Skeletal muscle cell (primary cell): Measurements from ENCODE around the gene SPSB1.

Source experiments
- DNase-seq: peaks from one replicate; pipeline ENCODE4 v3.0.0-alpha.2; 2010; ENCODE audit warnings: low read depth
- H3K4me3 ChIP-seq: 2 replicates; pipeline ENCODE4 v1.5.1; 2011; ENCODE audit warnings: low read depth, mild to moderate bottlenecking, control low read depth, low read length, moderate library complexity

The SPSB1 gene

DNA sequence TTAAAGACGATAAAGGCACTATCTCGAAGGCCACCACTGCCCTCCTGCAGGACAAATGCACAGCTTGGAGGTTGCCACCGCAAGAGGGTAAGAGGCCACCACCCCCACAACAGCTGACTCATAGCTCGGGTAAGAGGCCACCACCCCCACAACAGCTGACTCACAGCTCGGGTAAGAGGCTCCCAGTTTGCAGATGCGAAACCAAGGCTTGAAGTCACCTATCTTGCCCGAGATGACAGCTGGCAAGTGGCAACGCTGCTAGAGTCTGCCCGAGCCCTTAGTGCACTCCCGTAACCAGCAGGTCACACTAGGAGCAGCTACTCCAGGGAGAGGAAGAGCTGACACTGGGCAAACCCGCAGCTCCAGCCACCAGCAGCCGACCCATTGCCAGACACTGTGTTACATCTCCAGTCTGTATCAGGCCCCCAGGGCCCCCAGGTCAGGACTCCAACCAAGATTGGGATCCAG is 17.1 kb upstream of the SPSB1 start:
- no peak overlapping the region for H3K4me3 ChIP-seq
- DNase-seq = peak; percentile 68

DNA sequence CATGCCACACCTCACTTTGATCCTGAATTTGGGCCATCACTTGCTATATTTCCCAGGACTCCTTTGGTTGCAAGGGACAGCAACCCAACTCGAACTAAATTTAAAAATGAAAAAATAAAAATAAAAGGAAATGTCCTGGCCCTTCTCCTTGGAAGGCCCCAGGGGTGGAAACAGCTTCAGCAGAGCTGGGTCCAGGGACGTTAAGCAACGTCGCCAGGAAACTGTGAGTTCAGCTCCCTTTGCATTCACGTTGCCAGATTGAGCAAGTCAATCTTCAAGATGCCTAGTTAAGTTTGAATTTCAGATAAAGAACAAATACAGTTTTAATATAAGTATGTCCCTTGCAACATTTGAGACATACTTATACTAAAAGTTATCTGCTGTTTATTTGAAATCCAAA is 14.6 kb upstream of the SPSB1 start:
- H3K4me3 ChIP-seq = no peak overlapping the region
- no peak for DNase-seq

DNA sequence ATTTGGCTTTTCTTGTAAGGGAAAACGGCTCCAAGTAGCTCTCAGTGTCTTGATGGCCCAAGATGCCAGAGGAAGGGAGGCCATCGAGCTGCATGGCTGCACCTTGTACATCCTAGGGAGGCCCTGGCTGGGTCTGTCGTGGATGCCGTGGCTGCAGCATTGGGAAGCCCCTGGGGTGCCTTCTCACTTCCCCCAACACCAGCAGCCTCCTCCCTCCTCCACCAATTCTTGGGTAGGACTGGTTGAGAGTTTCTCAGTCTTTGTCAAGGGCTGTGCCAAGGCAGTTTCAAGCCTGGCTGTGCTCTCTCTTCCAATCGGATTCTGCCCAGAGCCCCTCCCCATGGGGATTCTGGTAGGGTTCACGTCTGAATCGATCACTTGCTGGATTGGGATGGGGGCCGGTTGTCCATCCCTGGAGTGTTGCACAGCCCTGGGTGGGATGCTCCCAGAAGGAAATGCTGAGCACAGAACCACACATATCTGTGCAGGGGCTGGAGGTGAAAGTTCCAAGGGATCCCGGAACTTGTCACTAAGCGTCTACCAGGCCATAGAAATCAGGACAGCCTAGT is 14.0 kb upstream of the SPSB1 start:
- H3K4me3 ChIP-seq = no peak overlapping the region
- no peak for DNase-seq

DNA sequence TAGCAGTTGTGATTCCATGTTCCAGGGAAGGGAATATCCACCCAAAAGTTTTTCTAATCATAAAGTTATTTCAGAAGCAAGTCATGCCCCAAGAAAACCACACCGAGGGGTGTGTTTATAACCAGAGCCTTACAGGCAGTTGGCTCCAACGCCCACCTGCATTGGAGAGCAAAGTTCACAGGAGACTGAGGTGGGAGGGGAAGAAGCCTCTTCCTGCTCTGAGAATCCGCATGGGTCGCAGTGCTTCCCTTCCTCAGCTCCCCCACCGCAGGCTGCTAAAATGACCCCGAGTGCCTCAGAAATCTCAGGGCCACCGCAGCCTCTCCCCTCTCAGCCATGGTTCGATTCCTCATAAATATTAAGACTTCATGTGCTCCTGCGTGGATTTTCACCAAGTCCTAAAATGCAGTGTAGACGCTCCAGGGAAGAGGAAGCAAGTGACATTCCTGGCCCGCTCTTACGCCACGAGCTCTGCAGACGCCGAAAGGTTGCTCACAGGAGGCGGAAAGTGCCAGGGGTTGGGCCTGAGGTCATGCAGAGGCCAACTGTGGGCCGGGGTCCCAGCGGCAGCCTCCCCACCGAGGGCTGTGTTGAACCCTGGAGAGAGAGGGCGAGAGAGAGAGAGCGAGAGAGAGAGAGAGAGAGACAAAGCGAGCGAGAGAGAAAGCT is 13.4 kb upstream of the SPSB1 start:
- no peak for DNase-seq
- no peak overlapping the region for H3K4me3 ChIP-seq

DNA sequence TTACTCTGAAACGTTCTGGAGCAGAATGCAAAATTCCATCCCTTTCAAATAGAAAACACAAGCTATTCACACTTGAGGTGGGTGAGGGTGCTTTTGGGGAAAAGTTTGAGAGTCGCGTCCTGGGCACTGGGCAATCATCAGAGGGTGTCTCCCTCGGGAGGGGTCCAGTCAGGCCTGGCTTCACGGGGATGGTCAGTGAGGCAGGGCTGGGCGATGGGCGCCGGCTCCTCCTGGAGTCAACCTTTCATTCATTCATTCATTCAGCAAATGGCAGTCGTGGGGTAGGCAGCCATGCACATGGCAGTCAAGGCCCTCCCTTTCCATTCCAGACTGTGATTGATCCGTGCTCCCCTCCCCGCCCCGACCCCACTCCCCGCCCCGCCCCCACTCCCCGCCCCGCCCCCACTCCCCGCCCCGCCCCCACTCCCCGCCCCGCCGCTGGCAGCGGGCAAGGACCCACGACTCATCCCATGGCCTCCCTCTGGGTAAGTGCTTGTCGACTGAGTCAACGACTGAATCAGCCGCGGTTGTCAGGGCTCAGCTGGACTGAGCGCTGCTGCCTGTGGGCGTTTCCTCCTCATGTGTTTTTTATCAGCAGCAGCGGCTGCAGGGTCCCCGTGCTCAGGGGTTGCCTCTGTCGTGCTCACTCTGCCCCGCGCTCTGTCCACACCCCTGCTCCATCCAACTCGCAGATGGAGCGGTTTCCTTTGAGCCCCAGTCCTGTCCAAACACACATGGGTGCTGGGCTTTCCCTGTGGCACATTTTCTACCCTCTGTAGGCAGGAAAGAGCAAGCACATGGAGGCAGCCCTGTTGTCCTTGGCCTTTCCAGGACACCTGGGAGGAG is 12.5 kb upstream of the SPSB1 start:
- H3K4me3 ChIP-seq = no peak overlapping the region
- peak; percentile 85 for DNase-seq

DNA sequence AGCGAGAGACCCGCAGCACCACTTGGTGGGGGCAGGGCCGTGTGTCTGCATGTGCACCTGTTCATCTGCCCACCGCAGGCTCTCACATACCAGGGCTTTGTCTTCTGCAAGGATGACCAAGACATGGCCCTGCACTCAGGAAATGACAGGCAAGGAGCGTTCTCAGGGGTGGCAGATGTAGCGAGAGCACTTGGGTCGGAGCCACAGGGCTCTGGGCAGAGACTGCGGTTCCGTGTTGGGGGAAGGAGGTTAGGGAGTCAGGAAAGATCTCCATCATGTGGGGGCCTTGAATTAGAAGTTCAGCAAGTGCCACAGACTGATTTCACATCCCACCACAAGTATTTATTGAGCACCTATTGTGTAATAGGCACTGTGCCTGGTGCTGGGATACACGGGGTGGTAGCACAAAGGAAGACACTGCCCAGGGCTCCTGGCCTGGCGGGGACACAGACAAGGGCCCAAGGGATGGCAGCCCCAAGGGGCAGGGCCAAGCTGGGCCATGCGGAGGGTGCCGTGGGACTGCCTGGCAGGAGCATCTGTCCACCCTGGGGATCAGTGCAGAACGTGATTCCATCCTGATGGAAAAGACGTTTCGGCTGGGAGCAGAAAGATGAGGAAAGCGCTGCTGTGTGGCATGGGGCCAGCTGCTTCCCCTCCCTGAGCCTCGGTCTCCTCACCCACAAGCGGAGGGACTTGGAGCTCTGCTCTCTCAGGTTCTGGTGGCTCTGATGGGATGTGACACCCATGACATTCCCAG is 11.4 kb upstream of the SPSB1 start:
- no peak overlapping the region for H3K4me3 ChIP-seq
- DNase-seq = no peak

DNA sequence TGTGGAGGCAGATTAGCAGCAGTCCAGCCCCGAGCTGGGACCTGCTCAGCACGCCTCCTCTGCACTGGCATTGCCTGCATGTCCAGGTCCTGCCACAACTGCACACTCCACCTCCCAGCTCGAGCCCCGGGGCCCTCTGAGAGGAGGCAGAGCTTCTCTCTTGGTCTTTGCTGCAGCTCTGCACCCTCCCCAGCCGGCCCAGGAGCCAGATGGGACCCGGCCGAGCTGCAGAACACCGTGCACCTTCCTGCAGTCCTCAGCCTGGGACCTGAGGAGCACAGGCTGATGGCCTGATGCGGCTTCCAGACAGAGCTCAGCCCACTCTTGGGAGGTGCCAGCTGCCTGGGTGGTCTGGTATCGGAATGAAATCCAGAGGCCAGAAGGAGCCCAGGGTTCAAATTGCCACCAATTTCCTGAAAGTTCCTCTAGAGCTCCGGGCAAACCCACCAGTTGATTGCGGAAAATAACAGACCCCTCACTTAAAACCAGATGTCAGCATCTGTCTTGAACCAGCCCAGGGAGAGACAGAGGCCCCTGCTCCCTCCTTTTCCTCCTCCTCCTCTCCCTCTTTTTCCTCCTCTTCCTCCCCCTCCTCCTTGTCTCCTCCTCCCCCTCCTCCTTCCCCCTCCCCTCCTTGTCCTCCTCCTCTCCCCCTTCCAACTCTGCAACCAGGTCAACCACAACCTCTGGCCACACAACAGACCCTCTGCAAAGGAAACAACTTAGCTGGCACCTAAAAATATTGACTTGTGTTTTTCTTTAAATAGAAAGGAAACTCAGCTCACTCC is 10.6 kb upstream of the SPSB1 start:
- DNase-seq = no peak
- no peak overlapping the region for H3K4me3 ChIP-seq

DNA sequence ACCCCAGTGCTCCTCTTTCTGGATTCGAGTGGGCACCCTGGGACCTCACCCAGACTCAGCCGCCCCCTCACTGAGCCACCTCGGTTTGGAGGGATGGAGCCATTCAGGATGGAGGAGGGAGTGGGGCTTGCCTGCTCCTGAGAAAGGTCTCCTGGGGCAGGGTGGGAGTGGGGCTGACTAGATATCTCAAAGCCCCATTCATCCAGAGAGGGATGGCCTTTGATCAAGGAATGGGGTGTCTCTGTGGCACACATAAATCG is 10.1 kb upstream of the SPSB1 start:
- H3K4me3 ChIP-seq = no peak overlapping the region
- no peak for DNase-seq

DNA sequence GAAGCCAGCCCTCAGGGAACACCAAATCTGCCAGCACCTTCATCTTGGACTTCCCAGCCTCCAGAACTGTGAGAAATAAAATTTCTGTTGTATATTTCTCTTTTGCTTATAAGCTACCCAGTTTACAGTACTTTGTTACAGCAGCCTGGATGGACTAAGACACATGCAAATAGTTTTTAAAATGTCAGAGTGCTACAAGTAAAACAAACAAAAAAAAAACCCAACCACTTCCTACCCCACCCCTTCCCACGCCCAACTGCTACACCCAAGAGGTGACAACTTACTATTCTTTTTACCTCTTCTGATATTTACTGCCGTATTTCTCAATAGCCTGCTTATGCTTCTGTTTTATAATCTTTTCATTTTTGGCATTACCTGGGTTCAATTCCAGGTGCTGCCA is 8.6 kb upstream of the SPSB1 start:
- no peak for DNase-seq

DNA sequence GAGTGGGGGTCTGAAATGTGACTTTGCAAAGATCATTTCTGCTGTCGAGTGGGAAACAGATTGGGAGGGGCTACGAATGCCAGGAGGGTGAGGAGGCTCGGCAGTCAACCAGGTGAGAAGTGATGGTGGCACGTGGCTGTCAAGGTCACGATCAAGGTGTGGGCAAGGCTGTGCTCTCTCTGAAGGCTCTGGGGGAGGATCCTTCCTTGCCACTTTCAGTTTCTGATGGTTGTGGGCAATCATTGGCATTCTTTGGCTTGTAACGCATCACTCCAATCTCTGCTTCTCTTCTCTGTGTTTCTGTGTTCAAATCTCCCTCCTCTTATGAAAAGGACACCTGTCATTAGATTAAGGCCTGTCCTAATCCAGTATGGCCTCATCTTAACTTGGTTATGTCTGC is 6.1 kb upstream of the SPSB1 start:
- no peak for DNase-seq
- H3K4me3 ChIP-seq = no peak overlapping the region

More for the DNA sequence above, 8.6 kb upstream of the SPSB1 start:
- H3K4me3 ChIP-seq = no peak overlapping the region

DNA sequence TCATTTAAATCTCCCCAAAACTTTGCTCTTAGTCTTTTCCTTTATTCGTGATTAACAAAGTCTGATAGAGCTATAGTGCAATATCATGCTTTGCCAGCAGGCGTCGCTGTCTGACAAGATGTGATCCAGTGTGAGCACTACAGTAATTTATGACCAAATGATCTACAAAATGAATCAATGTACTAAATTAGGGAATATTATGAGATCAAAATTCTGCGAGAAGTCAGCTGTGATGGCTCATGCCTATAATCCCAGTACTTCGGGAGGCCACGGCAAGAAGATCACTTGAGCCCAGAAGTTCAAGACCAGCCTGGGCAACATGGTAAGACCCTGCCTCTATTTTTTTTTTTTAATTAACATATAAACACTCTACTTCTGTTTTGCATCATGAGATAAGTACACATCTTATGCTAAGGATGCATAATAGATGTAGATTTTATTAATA is 3.6 kb upstream of the SPSB1 start:
- DNase-seq = no peak

DNA sequence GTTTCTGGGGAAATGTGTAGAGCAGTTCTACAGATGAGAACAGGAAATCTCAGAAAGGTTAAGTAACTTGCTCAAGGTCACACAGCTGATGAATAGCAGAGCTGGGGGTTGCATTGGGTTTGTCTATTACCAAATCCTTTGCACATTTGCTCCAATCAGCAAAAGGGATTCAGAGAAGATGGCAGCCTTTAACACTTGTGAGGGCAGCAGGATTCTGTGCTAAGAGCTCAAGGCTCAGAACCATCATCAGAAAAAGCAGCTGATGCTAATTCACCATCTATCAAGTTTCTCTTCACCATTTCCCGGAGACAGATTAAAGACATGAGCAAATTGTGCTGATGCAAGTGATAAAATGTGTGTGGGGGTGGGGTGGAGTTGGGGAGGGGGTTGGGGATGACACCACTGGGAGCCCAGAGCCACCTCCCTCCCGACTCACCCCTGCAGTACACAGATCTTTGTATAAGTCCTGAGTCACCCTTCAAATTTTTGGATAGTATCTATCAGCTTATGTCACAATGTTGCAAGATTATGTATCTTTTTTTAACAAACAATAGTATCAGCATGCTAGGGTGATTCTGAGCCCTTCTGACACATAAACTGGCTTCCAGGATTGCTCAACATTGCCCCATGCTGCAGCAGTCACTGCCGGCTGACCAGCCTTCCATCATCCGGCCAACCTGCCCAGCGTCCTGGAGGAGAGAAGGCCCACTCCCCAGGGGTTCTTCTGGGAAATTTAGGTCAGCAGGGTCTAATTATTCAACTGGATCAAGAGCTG is 2.8 kb upstream of the SPSB1 start:
- no peak overlapping the region for H3K4me3 ChIP-seq
- DNase-seq = peak; percentile 83

More for the DNA sequence above, 3.6 kb upstream of the SPSB1 start:
- H3K4me3 ChIP-seq = no peak overlapping the region

DNA sequence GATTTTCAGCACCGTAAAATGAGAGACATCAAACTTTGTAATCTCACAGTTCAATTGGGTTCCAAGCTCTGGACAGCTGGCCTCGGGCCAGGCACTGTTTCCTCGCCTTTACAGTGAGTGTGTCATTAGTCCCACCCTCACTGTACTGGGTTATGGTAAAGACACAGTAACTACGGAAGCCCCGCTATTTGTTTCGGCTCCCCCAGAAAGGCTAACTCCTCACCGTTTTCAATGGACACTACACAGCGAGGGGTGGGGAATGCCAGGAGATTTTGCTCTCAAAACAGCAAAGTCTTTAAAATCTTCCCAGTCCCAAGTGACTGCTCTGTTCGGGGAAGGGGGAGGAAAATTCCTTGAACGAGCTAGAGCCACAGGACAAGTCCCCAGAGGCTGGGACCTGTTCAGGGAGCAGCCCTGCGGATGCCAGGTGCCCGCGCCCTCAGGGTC is 757 bp upstream of the SPSB1 start:
- no peak for DNase-seq
- peak overlapping the region; percentile 74 for H3K4me3 ChIP-seq

DNA sequence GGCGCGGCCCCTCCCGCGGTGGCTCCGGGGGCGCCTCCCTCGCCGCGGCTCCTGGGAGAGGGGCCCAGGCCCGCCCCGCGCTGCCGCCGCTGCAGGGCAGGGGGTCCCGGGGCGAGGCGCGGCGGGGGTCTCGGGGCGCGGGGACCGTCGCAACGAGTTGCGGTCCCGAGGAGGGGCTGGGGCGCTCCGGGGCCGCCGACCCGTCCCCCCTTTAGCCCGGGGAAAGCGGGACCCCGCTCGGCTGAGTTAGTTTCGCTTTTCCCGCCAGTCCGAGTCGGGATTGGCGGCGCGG is 493 bp downstream of the SPSB1 start:
- peak overlapping the region; percentile 74 for H3K4me3 ChIP-seq
- no peak for DNase-seq

DNA sequence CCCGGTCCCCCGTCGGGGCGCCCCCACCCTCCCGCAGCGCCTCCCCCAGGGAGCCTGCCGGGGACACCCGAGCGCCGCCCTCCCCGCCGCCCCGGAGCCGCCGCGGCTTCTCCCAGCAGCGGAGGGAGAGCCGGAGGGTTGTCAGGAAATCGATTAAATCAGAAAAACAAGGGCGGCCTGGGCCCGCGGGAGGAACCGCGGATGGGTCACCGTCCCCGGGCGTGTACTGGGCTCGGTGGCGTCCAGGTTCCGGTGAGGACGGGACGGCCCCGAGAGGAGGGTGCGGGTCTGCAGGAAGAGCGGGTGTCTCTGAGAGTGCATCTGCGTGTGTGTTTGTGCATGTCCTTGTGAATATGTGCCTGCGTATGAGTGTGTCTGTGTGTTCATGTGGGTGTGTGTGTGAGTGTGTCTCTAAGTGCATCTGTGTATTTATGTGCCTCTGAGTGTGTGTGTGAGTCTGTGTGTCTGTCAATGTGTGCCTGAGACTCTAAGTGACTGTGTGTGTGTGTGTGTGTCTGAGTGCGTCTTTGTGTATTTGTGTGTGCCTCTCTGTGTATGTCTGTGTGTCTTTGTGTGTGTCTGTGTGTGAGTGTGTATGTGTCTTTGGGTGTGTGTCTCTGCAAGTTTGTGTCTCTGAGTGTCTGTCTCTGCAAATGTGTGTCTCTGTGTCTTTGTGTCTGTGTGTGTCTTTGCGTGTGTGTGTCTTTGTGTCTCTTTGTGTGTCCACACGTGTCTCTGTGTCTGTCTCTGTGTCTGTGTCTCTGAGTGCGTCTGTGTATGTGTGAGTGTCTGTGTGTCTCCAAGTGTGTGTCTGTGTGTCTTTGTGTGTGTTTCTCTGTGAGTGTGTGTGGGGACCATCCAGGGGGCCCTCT is 1.1 kb downstream of the SPSB1 start:
- DNase-seq = no peak
- H3K4me3 ChIP-seq = peak overlapping the region; percentile 74

DNA sequence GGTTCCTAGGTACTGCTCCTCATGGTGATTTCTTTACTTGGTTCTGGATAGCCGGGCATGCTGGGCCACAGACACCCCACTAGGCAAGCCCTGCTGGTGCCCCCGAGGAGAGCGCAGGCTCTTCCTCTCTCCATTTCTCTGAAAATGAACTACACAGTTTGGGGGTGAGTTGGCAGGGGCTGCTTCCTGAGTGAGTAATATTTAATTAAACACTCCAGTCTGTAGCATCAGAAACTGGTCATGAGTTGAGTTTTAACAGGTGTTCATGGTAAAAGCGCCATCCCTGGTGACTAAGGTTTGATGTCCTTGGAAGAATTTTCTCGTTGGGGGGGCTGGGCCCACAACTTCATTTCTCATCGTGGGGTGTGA is 1.7 kb downstream of the SPSB1 start:
- no peak for DNase-seq

DNA sequence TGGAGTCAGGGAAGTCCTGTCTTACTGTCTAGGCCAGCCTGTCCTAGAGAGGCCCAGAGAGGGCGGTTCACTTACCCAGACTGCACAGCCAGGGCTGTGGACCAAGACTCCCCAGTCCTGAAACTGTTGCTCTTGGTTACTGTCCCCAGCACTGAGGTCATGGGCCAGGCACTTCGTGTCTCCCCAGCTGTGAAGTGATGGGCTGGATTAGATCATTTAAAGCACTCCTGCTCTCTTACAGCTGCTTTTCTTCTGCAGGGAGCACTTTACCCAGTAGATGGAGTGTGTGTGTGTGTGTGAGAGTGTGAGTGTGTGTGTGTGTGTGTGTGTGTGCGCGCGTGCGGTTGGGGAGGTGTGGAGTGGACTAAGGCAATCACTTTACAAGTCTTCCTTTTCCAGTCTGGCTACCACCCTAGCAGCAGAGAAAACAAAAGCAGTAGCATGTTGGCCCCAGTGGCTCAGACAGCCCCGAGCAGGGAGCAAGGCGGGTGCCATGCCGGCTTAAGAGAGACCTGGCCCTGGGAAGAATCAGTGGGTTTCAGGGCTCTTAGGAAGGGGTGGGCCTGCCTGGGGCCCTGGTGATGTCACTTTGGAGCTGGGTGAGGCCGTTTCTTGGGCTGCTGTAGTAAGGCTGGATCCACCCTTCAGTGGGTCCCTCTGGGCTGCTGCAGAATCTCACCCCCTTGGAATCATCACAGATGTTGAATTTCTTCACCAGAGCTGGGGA is 2.4 kb downstream of the SPSB1 start:
- H3K4me3 ChIP-seq = peak overlapping the region; percentile 74
- DNase-seq = no peak

More for the DNA sequence above, 1.7 kb downstream of the SPSB1 start:
- peak overlapping the region; percentile 74 for H3K4me3 ChIP-seq
